ENCODE data around the gene MEGF6.

- TF ChIP-seq EZH2phosphoT487 (IDR thresholded peaks at IDR 0.05; ENCODE audit: borderline replicate concordance, low read length): no peak
- no peak for TF ChIP-seq CTCF (IDR thresholded peaks at IDR 0.05; ENCODE audit: low read depth, low read length, poor library complexity, severe bottlenecking)
These were observed 22.2 kb upstream of the MEGF6 start for GRCh38 chr1:3633344-3634058.
